PC-3 (cell line): ENCODE measurements around the gene AKAP8. TPM values are rescaled to one million over a fixed set of nuclear protein-coding genes. Genes with fewer than 3 reads are reported as not detected.
"Not testable (repeated sequence)": the region's sequence is repeated elsewhere in the genome, so short reads cannot be mapped to it uniquely, and the experiment has no call there.

ENCODE experiments used
- ATAC-seq: fragments of 200-7000 bp; cut with Tn5 transposase; 2 replicates; pipeline ENCODE4 v1.9.1; 2020; ENCODE audit warnings: mild to moderate bottlenecking, moderate library complexity
- BruUV-seq: library from RNA; stranded (reverse); fragments of 400-500 nt; replicated peaks from 2 replicates; lab custom pipeline; 2021; lab: Mats Ljungman, UMichigan
- CTCF ChIA-PET: fragments of 300-600 bp; sonication (Branson Sonifier 250); formaldehyde crosslinking; loops from one replicate; lab custom pipeline; 2022; ENCODE audit warnings: antibody characterized with exemption; lab: Charles Lee
- POLR2A ChIA-PET: fragments of 300-600 bp; sonication (Branson Sonifier 250); formaldehyde crosslinking; loops from one replicate; lab custom pipeline; 2022; ENCODE audit warnings: antibody characterized with exemption; ENCODE audit not compliant: unreplicated experiment; lab: Charles Lee
- DNase-seq: peaks from one replicate; pipeline ENCODE4 v3.0.0-alpha.2; 2015
- H2AFZ ChIP-seq: fragments of 300-600 bp; sonication (generic); 2 replicates; pipeline ENCODE4 v1.6.0; 2016; ENCODE audit warnings: antibody characterized with exemption, low read length
- H3F3A ChIP-seq: fragments of 300-600 bp; sonication (generic); one replicate; pipeline ENCODE4 v1.6.0; 2017; ENCODE audit warnings: antibody characterized with exemption, low read length, control low read depth, mild to moderate bottlenecking; ENCODE audit not compliant: unreplicated experiment
- H3K27ac ChIP-seq: fragments of 300-600 bp; sonication (generic); 2 replicates; pipeline ENCODE4 v1.5.1; 2016; ENCODE audit warnings: mild to moderate bottlenecking, low read length
- H3K27me3 ChIP-seq: fragments of 300-600 bp; sonication (generic); 2 replicates; pipeline ENCODE4 v1.6.1; 2016; ENCODE audit warnings: low read length, mixed read lengths
- H3K36me3 ChIP-seq: fragments of 300-600 bp; sonication (generic); 2 replicates; pipeline ENCODE4 v1.6.1; 2016; ENCODE audit warnings: low read depth, mixed run types, low read length, mixed read lengths
- H3K4me1 ChIP-seq: fragments of 300-600 bp; sonication (generic); 2 replicates; pipeline ENCODE4 v1.5.1; 2016; ENCODE audit warnings: low read length; ENCODE audit not compliant: insufficient read depth
- H3K4me2 ChIP-seq: fragments of 300-600 bp; sonication (generic); 2 replicates; pipeline ENCODE4 v1.6.0; 2016; ENCODE audit warnings: low read length
- H3K4me3 ChIP-seq: fragments of 300-600 bp; sonication (generic); 2 replicates; pipeline ENCODE4 v1.5.1; 2016; ENCODE audit warnings: mild to moderate bottlenecking, low read length, mixed read lengths
- H3K79me2 ChIP-seq: fragments of 300-600 bp; sonication (generic); 2 replicates; pipeline ENCODE4 v1.6.1; 2017; ENCODE audit warnings: low read length, mixed read lengths
- H3K9ac ChIP-seq: fragments of 300-600 bp; sonication (generic); 2 replicates; pipeline ENCODE4 v1.6.0; 2016; ENCODE audit warnings: mild to moderate bottlenecking, low read length
- H3K9me2 ChIP-seq: fragments of 300-600 bp; sonication (generic); replicated peaks from 2 replicates; pipeline ENCODE4 v1.6.1; 2016; ENCODE audit warnings: mixed run types, low read length, mixed read lengths
- H3K9me3 ChIP-seq: fragments of 300-600 bp; sonication (generic); 2 replicates; pipeline ENCODE4 v1.6.1; 2016; ENCODE audit warnings: low read length, mixed read lengths
- H4K20me1 ChIP-seq: fragments of 300-600 bp; sonication (generic); 2 replicates; pipeline ENCODE4 v1.6.1; 2016; ENCODE audit warnings: low read length, mixed read lengths
- EZH2 ChIP-seq: fragments of 300-600 bp; sonication (generic); IDR thresholded peaks from one replicate; pipeline ENCODE4 v1.6.1; 2017; ENCODE audit warnings: antibody characterized with exemption, mild to moderate bottlenecking, low read length; ENCODE audit not compliant: unreplicated experiment
- EZH2phosphoT487 ChIP-seq: fragments of 300-600 bp; sonication (generic); IDR thresholded peaks from 2 replicates; pipeline ENCODE4 v1.6.1; 2018; ENCODE audit warnings: mild to moderate bottlenecking, antibody characterized with exemption, low read length, borderline replicate concordance
- intact Hi-C: fragments of 100-400 bp; cut with micrococcal nuclease; formaldehyde crosslinking; loops from 2 replicates; pipeline ENCODE4 v1.9.0; 2023
- total RNA-seq: library from RNA; depleted of rRNA; stranded (reverse); fragments of >200 nt; gene quantifications from 2 replicates; pipeline ENCODE4 v1.2.3, GENCODE V29; 2014
- TF ChIP-seq, protein P1 (sequence below): fragments of 300-600 bp; sonication (generic); conservative IDR thresholded peaks from 2 replicates; pipeline ENCODE4 v1.5.1; 2017; ENCODE audit warnings: antibody characterized with exemption, low read depth, mild to moderate bottlenecking, low read length

AKAP8 gene
- total RNA-seq, 1 experiment from 2014 or later = 36.3 TPM

DNA sequence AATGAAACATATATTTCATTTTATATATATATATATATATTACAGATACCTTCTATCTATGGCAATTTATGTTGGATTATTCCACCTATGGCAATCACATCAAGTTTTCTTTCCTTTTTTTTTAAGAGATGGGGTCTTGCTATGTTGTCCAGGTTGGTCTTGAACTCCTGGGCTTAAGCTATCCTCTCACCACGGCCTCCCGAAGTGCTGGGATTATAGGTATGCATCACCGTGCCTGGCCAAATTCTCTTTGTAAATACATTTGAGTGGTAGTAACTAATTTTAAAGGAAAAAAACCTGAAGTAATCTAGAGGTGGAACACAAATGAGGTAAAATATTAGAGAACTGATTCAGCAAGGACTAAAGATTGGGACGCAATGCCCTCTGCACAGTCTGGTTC is 25.7 kb downstream of the AKAP8 start:
- peaks cover 34% of the 10 kb centered on the region for H3K36me3 ChIP-seq
- intact Hi-C loops = no loop called here
- no peak for ATAC-seq
- BruUV-seq = no TSS peak
- CTCF ChIA-PET = no interaction called here
- no peak for DNase-seq
- no peak overlapping the region for H3K9ac ChIP-seq
- no peaks in the 10 kb centered on the region for H3K27me3 ChIP-seq
- no peaks in the 10 kb centered on the region for H3F3A ChIP-seq
- no peaks in the 10 kb centered on the region for H3K9me3 ChIP-seq
- no peak overlapping the region for H3K4me2 ChIP-seq
- POLR2A ChIA-PET = no interaction called here
- no peaks in the 10 kb centered on the region for H3K9me2 ChIP-seq
- no peaks in the 10 kb centered on the region for H3K4me1 ChIP-seq
- H3K79me2 ChIP-seq = no peaks in the 10 kb centered on the region
- H4K20me1 ChIP-seq = no peaks in the 10 kb centered on the region
- TF ChIP-seq EZH2phosphoT487 = no peak
- no peak for TF ChIP-seq EZH2
- TF ChIP-seq, protein P1, sequence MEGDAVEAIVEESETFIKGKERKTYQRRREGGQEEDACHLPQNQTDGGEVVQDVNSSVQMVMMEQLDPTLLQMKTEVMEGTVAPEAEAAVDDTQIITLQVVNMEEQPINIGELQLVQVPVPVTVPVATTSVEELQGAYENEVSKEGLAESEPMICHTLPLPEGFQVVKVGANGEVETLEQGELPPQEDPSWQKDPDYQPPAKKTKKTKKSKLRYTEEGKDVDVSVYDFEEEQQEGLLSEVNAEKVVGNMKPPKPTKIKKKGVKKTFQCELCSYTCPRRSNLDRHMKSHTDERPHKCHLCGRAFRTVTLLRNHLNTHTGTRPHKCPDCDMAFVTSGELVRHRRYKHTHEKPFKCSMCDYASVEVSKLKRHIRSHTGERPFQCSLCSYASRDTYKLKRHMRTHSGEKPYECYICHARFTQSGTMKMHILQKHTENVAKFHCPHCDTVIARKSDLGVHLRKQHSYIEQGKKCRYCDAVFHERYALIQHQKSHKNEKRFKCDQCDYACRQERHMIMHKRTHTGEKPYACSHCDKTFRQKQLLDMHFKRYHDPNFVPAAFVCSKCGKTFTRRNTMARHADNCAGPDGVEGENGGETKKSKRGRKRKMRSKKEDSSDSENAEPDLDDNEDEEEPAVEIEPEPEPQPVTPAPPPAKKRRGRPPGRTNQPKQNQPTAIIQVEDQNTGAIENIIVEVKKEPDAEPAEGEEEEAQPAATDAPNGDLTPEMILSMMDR = no peak
- H3K27ac ChIP-seq = no peak overlapping the region
- H3K4me3 ChIP-seq = no peak overlapping the region
- H2AFZ ChIP-seq = no peak overlapping the region

DNA sequence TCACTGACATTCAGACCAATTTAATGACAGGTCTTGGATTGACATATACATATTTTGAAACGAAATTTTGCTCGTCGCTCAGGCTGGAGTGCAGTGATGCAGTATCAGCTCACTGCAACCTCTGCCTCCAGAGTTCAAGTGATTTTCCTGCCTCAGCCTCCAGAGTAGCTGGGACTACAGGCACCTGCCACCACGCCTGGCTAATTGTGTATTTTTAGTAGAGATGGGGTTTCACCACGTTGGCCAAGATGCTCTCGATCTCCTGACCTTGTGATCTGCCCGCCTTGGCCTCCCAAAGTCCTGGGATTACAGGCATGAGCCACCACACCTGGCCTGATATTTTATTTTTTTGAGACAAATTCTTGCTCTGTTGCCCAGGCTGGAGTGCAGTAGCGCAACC is 27.1 kb downstream of the AKAP8 start:
- POLR2A ChIA-PET, ATAC-seq, H3K4me3 ChIP-seq, H4K20me1 ChIP-seq, intact Hi-C loops, BruUV-seq, H3K4me1 ChIP-seq, DNase-seq, H3F3A ChIP-seq, H3K79me2 ChIP-seq, H3K27me3 ChIP-seq, H2AFZ ChIP-seq, H3K9ac ChIP-seq, CTCF ChIA-PET, H3K27ac ChIP-seq, H3K9me2 ChIP-seq, H3K4me2 ChIP-seq, H3K9me3 ChIP-seq: not testable (repeated sequence)
- H3K36me3 ChIP-seq = peaks cover 21% of the 10 kb centered on the region; the same call in 1 of the 2 replicates

DNA sequence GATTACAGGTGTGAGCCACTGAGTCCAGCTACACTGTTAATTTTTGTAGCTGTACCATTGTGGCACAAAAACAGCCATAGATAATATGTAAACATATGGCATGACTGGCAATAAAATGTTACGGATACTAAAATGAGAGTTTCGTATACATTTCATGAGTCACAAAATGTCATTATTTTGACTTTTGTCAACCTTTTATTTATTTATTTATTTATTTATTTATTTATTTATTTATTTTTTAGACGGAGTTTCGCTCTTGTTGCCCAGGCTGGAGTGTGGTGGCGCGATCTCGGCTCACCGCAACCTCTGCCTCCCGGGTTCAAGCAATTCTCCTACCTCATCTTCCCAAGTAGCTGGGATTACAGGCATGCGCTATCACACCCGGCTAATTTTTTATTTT is 38.3 kb downstream of the AKAP8 start:
- H3K27me3 ChIP-seq, H3K36me3 ChIP-seq, BruUV-seq, H3K4me3 ChIP-seq, CTCF ChIA-PET, POLR2A ChIA-PET, H3K9me3 ChIP-seq, H3K27ac ChIP-seq, H3K4me2 ChIP-seq, H3K79me2 ChIP-seq, H4K20me1 ChIP-seq, intact Hi-C loops, H2AFZ ChIP-seq, H3K9me2 ChIP-seq, H3K9ac ChIP-seq, H3F3A ChIP-seq, DNase-seq, ATAC-seq, H3K4me1 ChIP-seq: not testable (repeated sequence)

DNA sequence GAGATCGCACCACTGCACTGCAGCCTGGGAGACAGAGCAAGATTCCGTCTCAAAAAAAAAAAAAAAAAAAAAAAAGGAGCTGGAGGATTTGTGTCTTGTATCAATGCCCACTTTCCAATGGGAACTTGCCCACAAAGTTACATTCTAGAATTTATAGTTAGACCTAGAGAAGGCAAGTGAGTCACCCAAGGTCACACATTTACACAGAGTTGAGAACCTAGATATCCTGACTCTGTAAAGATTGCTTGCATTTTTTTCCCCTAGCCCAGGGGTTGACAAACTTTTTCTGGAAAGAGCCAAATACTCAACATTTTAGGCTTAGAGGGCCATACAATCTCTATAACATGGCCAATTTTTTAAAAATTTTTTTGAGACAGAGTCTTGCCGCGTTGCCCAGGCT is 39.5 kb downstream of the AKAP8 start:
- no TSS peak for BruUV-seq
- Histone ChIP-seq H3K36me3 (peaks cover 2% of the 10 kb centered on the region; the same call in 1 of the 2 replicates), H3K27me3 (no peaks in the 10 kb centered on the region), H3K27ac (no peak overlapping the region), H3K9ac (no peak overlapping the region), H3K79me2 (0 out of 2 replicates have a peak, but pooled peaks cover 6% of the 10 kb centered on the region), H3F3A (no peaks in the 10 kb centered on the region), H3K9me2 (no peaks in the 10 kb centered on the region), H2AFZ (no peak overlapping the region), H3K4me1 (peaks cover 10% of the 10 kb centered on the region; the same call in 1 of the 2 replicates), H3K9me3 (no peaks in the 10 kb centered on the region), H3K4me3 (no peak overlapping the region), H3K4me2 (no peak overlapping the region), H4K20me1 (no peaks in the 10 kb centered on the region)
- DNase-seq = no peak
- CTCF ChIA-PET = interaction anchor here (0.6 kb wide), 1 partner anchor 163 kb away, joined by 5 read pairs; no protein-coding TSS in a partner anchor
- POLR2A ChIA-PET = no interaction called here
- intact Hi-C loops = no loop called here
- TF ChIP-seq EZH2phosphoT487 = no peak
- TF ChIP-seq, protein P1 = no peak
- no peak for TF ChIP-seq EZH2
- ATAC-seq = no peak
